HG02623 (cell line): ENCODE measurements around the gene FAIM2.

ENCODE experiments used
- ATAC-seq: cut with Tn5 transposase; IDR thresholded peaks from one replicate; pipeline ENCODE4 v1.9.1; 2021; ENCODE audit warnings: moderate library complexity; ENCODE audit not compliant: unreplicated experiment

Gene FAIM2

GRCh38 chr12:49899286-49899843, 4.3 kb downstream of the FAIM2 start:
- no peak for ATAC-seq

GRCh38 chr12:49897276-49897675, 6.4 kb downstream of the FAIM2 start:
- no peak for ATAC-seq

DNA sequence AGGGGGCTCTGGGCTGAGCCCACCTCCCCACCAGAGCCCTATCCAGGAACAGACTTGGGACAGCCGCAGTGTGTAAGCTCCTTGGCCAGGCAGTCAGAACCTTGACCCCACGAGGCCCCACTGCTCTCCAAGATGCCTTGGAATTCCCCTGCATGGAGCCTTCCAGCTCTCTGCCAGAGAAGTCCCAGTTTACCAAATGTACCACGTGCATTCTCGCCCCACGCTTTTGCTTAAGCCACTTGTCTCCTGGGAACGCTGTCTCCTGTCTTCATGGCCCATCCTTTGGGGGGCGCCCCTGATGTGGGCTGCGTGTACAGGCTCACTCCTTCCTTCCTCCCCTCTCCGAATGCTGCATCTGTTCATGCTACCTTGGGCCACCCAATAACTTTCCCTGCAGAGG, 7.9 kb downstream of the FAIM2 start:
- no peak for ATAC-seq

DNA sequence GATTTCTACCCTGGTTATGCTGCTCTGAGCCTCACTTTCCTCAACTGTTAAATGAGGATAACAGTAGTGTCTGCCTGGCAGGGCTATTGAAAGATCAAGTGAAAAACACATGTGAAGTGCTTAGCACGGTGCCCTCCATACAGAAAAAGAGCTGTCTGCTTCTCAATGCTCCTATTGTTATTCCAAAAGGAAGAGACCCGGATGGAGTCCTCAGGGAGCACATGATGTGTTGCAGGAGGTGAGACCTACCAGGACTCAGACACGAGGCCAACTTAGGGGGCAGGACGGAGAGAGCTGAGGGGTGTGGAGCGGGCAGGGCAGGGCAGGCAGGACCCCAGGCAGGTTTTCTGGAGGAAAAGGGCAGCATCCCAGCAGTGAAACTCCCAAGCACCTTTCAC, 8.9 kb downstream of the FAIM2 start:
- ATAC-seq, result no peak

GRCh38 chr12:49893753-49894750, 9.6 kb downstream of the FAIM2 start:
- ATAC-seq, result no peak

GRCh38 chr12:49892732-49893317, 10.9 kb downstream of the FAIM2 start:
- ATAC-seq, result no peak

GRCh38 chr12:49892084-49892731, 11.5 kb downstream of the FAIM2 start:
- no peak for ATAC-seq

DNA sequence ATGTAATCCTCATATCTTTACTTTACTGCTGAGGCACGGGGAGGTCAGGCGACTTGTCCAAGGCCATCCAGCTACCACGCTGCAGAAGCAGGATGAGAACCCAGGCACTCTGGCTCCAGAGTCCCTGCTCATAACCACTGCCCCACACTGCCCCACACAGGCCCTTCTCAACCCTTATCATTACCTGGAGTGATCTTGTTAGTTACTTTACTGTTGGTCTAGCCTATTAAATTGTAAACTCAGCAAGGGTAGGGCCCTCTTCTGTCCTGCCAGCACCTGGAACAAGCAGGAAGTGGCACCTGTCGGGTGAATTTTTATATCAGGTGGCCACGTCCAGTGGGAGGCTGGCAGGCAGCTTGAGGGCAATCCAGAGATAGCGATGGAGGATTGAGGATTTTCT, 12.2 kb downstream of the FAIM2 start:
- ATAC-seq, result no peak

GRCh38 chr12:49891012-49891411, 12.7 kb downstream of the FAIM2 start:
- no peak for ATAC-seq

DNA sequence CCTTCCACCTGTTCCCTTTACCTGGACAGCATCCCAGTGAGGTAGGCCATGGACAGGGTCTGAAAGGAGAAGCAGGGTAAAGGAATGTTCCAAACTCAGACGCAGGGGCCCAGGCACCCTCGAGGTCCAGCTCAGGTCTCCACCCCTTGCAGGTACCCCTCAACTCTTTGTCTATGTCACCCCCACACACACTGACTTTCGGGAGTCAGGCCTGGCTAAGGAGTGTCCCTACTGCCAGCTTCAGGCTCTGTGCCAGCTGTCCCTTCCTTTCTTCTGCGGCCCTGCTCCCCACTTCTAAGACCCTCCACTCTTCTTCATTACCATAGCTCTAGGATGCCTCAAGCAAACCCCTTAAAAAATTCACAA, 13.6 kb downstream of the FAIM2 start:
- ATAC-seq, result no peak

DNA sequence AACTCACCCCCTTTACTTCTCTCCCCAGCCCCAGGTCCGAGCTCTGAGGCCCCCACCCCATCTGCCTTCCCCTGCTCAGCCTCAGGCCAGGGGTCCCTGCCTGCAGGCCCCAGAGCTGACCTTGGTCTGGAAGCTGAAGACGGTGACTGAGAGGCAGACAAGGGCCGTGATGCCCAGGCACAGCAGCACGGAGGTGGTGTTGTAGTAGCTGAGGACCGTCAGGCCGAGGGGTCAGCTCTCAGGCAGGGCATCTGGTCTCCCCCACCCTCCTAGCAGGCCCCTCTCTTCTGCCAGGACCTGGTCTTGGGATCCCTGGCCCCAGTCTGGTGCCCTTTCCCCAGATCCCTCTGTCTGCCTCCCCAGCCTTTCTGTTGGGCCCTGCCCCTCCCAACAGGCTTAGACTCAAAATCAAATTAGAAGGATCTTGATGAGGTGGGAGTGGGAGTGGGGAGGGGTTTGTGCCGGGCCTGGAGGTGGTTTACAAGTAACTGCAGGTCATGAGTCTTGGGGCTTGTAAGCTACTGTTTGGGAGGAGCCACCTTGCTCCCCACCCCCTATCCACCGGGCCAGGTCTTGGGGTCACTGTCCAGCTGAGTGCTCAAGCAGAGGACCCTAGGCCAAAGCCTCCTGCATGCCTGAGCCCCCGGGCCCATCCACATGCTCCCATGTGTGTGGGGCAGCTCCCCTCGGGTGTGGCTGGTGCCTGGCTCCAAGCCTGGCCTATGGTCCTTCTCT, 14.2 kb downstream of the FAIM2 start:
- ATAC-seq, result no peak

DNA sequence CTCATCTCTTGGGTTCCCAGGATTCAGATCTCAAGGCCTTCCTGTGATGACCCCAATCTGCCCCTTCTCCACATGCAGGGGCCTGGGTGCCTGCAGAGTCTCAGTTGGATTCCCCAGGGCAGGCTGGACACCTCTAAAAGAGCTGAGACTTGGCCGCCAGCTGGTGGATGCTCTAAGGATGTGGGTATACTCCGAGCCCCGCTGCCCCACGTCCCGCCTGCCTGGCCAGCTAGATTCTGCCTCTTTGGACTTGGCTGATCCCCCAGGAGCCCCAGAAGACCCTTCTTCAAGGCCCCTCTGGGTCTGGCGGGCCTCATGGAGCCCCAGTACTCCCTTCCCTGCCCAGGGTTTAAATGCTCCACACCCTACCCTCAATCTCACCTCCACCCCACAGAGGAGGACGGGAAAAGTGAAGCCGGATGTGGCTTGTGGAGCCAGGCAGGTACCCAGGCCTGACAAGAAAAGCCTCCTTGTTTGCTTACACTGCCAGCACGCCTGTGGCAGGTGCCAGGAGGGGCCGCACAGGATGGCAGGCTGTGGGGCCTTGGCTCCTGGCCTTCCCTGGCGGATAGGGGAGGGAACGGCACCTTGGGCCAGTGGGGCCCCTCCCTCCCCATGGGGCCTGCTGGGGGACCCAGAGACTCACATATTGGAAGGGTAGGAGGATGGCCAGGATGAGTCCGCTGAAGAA, 15.1 kb downstream of the FAIM2 start:
- no peak for ATAC-seq

- no peak for ATAC-seq
Measured at GRCh38 chr12:49887536-49888401, 15.9 kb downstream of the FAIM2 start.

GRCh38 chr12:49887091-49887490, 16.6 kb downstream of the FAIM2 start:
- no peak for ATAC-seq

- ATAC-seq, result no peak
Measured at GRCh38 chr12:49885663-49886461, 17.8 kb downstream of the FAIM2 start.

- ATAC-seq, result no peak
Measured at GRCh38 chr12:49885118-49885517, 18.6 kb downstream of the FAIM2 start.

GRCh38 chr12:49882851-49883464, 20.7 kb downstream of the FAIM2 start:
- no peak for ATAC-seq

DNA sequence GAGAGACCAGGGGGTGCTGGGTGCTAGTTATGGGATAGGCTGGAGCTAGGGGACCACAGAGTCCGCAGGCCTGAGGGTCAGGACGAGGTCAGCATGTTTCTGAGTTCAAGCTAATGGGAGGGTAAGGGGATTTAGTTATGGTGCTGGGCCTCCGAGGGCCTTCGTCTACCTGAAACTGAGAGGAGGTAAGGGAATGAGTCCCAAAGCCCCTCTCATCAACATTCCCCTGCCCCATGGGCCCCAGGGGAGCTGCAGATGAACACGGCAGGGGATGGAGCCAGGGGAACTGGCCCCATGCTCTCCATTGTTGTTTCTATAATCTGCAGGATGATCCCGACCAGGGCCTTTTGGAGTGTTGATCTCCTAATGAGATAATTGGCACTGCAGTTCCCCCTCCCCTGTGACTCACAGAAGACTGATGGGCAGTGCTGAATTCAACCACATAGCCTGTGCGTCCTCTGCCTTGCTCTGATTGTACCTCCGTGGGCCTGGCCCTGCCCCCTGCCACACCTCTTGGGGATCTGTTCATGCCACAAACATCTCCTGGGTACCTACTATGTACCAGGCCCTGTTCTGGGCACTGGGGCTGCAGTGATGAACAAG, 21.4 kb downstream of the FAIM2 start:
- no peak for ATAC-seq
